ENCODE data around the gene RPL28.
A peak's percentile ranks its signal among the peaks of the same experiment; 100 is the strongest.
"Not testable (repeated sequence)": the region's sequence is repeated elsewhere in the genome, so short reads cannot be mapped to it uniquely, and the experiment has no call there.

RPL28 gene

DNA sequence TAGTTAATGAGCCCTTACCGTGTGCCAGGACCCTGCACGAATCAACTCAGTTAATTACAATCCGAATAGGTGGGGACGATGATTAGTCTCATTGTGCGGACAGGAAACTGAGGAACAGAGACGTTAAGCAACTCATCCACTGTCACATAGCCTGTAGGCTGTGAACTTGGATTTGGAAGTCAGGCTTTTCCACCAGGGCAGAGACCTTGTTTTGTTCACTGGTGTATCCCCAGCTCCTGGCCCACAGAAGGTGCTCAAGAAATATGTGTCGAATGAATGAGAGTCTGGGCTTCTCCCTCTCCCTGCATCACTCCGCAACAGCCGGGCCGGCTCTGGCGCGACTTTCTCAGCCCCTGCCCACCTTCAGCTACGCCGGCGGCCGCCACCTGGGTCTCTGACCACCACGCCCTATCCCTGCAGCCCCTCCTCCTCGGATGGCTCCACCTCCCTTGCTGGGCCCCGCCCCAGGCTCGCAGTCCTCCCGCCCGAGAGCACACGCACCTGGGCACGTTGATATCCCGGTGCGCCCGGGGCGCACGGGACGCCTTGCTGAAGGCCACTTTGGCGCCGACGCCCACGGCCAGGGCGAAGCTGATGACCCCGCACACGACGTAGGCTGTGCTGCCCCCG lies 56.1 kb downstream of the RPL28 start:
- H3K36me3 Mint-ChIP-seq, result no peaks in the 10 kb centered on the region
- peak overlapping the region; percentile 40 for H3K4me3 Mint-ChIP-seq
- no peak overlapping the region for H3K27ac Mint-ChIP-seq
- H3K4me1 Mint-ChIP-seq, result peaks cover 21% of the 10 kb centered on the region
- no peaks in the 10 kb centered on the region for H3K9me3 Mint-ChIP-seq
- peaks cover 62% of the 10 kb centered on the region for H3K27me3 Mint-ChIP-seq

- H3K36me3 Mint-ChIP-seq, result no peaks in the 10 kb centered on the region
- H3K4me3 Mint-ChIP-seq, result peak overlapping the region; percentile 30
- no peaks in the 10 kb centered on the region for H3K9me3 Mint-ChIP-seq
- H3K4me1 Mint-ChIP-seq, result peaks cover 21% of the 10 kb centered on the region
- no peak overlapping the region for H3K27ac Mint-ChIP-seq
- H3K27me3 Mint-ChIP-seq, result peaks cover 55% of the 10 kb centered on the region
Measured at GRCh38 chr19:55442372-55442961, 56.7 kb downstream of the RPL28 start.

DNA sequence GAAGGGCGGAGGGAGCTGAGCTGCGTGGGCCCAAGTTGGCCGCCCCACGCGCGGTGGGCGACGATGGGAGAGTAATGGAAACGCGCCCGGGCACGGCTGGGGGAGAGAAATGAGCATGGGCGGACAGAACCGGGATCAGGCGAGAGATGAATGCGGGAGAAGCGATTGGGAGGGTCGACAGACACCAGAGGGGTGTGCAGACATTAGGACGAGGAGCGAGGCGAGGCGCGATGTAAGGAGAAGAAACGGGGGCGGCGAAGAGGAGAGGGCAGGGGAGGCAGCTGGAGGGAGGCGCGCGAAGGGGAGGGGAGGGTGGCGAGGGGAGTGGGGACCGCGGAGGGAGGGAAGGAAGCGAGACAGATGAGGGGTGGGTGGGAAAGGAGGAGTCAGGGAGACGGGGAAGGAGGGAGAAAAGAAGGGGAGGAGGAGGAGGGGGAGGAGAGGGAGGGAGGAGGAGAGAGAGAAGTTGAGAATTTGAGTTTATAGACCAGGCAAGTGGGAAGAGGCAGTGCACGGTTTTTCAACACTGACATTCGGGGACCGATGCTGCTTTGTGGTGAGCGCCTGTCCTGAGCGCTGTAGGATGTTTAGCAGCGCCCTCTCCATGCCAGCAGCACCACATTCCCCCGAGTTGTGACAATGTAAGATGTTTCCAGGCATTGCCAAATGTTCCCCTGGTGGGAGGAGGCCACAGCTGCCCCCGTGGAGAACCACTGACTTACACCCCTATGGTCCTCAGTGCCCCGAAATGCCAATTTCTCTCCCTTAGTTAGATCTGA lies 57.5 kb downstream of the RPL28 start, which contains the start of gene SHISA7:
TSS of gene SHISA7 (minus strand) at position 256 of the 779 bp plus-strand sequence. CDS start 437 bp downstream, outside the sequence.
- Mint-ChIP-seq H3K4me1 (peaks cover 21% of the 10 kb centered on the region), H3K27me3 (peaks cover 52% of the 10 kb centered on the region), H3K4me3 (peak within 1 kb of the TSS; percentile 41), H3K9me3 (no peaks in the 10 kb centered on the region), H3K36me3 (no peaks in the 10 kb centered on the region), H3K27ac (no peak within 1 kb of the TSS)

- Mint-ChIP-seq H3K36me3 (no peaks in the 10 kb centered on the region), H3K4me3 (no peak overlapping the region), H3K9me3 (no peaks in the 10 kb centered on the region), H3K27me3 (peaks cover 47% of the 10 kb centered on the region), H3K4me1 (peaks cover 21% of the 10 kb centered on the region), H3K27ac (no peak overlapping the region)
Measured at GRCh38 chr19:55443824-55444480, 58.2 kb downstream of the RPL28 start.

GRCh38 chr19:55444646-55445045 lies 58.9 kb downstream of the RPL28 start:
- Mint-ChIP-seq H3K27me3 (peaks cover 40% of the 10 kb centered on the region), H3K36me3 (no peaks in the 10 kb centered on the region), H3K4me3 (no peak overlapping the region), H3K4me1 (peaks cover 21% of the 10 kb centered on the region), H3K27ac (peak overlapping the region; percentile 65), H3K9me3 (no peaks in the 10 kb centered on the region)

DNA sequence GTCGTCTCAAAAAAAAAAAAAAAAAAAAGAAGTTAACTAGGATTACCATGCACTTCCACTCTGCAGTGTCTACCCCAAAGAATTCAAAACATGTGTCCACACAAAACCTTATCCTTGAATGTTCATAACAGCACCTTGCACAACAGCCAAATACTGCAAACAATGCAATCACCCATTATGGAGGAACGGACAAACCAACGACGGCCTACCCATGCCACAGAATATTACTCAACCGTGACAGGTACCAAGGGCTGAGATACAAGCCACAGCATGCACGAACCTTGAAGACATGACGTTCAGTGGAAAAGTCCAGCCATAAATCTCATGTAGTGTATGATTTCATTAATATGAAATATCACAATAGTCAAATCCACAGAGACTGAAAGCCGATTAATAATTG lies 60.3 kb downstream of the RPL28 start:
- Mint-ChIP-seq H3K27me3 (peaks cover 37% of the 10 kb centered on the region), H3K27ac (no peak overlapping the region), H3K9me3 (no peaks in the 10 kb centered on the region), H3K4me3 (no peak overlapping the region), H3K36me3 (no peaks in the 10 kb centered on the region), H3K4me1 (peaks cover 22% of the 10 kb centered on the region)

GRCh38 chr19:55447421-55448174 lies 61.9 kb downstream of the RPL28 start:
- Mint-ChIP-seq H3K9me3 (no peaks in the 10 kb centered on the region), H3K4me3 (no peak overlapping the region), H3K27me3 (peaks cover 30% of the 10 kb centered on the region), H3K4me1 (peaks cover 19% of the 10 kb centered on the region), H3K36me3 (no peaks in the 10 kb centered on the region), H3K27ac (no peak overlapping the region)

DNA sequence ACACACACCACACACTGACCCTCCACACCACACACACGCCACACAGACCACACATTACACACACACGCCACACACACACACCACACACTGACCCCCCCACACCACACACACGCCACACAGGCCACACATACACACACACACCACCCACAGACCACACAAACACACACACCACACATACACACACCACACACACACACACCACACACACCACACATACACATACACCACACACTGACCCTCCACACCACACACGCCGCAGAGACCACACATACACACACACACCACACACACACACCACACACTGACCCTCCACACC lies 62.4 kb downstream of the RPL28 start:
- peaks cover 28% of the 10 kb centered on the region for H3K27me3 Mint-ChIP-seq
- H3K27ac Mint-ChIP-seq, H3K4me3 Mint-ChIP-seq, H3K9me3 Mint-ChIP-seq, H3K36me3 Mint-ChIP-seq: not testable (repeated sequence)
- peaks cover 16% of the 10 kb centered on the region for H3K4me1 Mint-ChIP-seq

DNA sequence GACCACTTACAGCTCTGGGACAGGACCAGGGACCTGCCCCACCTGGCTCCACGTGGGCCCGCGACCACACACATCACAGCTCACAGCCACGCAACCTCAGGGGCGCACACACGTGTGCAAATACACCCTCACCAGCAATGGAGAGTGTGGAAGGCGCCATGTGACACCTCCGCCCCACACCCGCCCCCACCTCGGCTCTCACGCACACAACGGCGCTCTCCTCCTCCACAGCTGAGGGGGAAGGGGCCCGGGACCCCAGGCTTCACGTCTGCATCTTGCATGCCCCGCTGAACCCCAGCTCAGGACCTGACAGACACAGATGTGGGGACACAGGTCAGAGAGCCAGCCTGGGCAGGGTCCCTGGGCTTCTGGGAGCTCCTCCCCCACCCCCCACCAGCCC lies 63.7 kb downstream of the RPL28 start:
- Mint-ChIP-seq H3K36me3 (peaks cover 4% of the 10 kb centered on the region), H3K27ac (no peak overlapping the region), H3K9me3 (no peaks in the 10 kb centered on the region), H3K27me3 (peaks cover 22% of the 10 kb centered on the region), H3K4me1 (peaks cover 15% of the 10 kb centered on the region), H3K4me3 (no peak overlapping the region)

DNA sequence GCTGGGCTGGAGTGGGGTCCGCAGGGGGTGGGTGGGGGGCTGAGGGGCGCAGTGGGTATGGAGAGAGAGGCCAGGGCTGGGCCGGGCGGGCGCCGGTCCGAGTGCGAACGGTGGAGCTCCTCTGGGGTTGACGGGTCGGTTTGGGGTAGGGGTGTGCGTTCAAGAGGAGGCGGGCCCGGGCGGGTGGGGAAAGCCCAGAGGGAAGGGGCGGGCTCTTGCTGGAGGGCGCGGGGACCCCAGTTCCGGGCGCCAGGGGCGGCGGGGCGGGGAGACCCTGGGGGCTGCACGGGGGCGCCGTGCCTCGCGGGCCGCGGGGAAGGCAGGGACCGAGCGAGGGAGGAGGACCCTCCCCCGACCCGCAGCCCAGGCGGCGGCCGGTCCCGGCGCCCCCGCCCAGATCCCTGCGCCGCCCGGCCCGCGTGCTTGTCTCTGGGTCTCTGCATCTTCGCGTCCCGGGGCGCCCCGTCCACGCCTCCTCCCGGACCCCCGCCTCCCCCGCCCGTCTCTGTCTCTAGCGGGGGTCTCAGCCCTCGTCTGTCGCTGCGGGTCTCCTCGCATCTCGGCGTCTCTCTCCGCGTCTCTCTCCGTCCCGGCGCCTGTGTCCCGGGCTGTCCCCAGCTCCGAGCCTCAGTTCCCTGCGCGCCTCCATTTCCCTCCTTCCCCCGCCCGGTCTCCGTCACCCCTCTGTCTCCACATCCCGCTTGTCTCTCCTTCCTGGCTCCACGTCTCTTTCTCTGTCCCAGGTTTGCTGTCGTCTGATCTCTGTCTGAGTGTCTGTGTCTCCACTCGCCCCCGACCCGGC lies 65.6 kb downstream of the RPL28 start:
- Mint-ChIP-seq H3K27ac (no peak overlapping the region), H3K4me1 (peaks cover 15% of the 10 kb centered on the region), H3K27me3 (peaks cover 15% of the 10 kb centered on the region), H3K4me3 (peak overlapping the region; percentile 75), H3K36me3 (peaks cover 10% of the 10 kb centered on the region), H3K9me3 (no peaks in the 10 kb centered on the region)

DNA sequence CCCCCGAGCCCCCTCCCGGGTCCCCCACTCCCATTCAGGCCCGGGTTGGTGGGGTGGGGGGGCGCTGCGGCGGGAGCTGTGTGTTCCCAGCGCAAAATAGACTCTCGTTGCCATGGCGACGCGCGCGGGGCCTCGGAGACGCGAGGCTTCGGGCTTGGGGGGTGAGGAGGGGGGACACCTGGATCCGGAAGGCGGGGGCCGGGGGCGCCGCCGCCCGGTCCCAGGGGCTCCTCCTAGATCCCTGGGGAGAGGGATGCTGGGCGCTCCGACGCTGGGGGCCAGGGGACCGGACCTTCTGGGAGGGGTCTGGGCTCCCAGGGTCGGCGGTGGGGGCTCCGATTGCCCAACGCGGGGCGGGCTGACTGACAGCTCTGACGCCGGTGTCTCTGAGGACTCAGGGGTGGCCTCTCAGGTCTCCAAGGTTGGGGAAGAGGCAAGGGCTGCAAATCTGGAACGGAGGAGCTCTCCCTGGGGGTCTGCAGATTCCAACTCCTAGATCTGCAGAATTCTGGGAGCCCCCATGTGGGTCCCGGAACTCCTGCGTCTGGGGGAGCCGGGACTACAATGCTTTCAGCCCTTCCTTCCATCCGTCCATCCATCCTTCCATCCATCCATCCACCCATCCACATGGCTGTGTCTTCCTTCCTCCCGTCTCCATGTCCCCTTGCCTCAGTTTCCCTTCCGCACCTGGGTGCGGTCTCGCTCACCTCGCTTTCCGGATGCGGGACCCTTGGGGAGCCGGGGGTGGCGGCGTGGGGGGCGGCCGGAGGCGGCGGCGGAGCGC lies 66.4 kb downstream of the RPL28 start:
- Mint-ChIP-seq H3K9me3 (no peaks in the 10 kb centered on the region), H3K4me1 (peaks cover 15% of the 10 kb centered on the region), H3K27ac (no peak overlapping the region), H3K27me3 (peaks cover 15% of the 10 kb centered on the region), H3K4me3 (peak overlapping the region; percentile 75), H3K36me3 (peaks cover 10% of the 10 kb centered on the region)

Data from activated naive CD4-positive, alpha-beta T cell treated with anti-CD3 and anti-CD28 coated beads, Interleukin-2, amount 50 U/mL, for 24 hours (primary cell).